HG03103 (cell line): ENCODE results near the gene PRPH.
"Not testable (repeated sequence)": the region's sequence is repeated elsewhere in the genome, so short reads cannot be mapped to it uniquely, and the experiment has no call there.

Experiments used
- ATAC-seq: cut with Tn5 transposase; IDR thresholded peaks from one replicate; pipeline ENCODE4 v1.9.1; 2021; ENCODE audit warnings: low read depth; ENCODE audit not compliant: unreplicated experiment

The PRPH gene

DNA sequence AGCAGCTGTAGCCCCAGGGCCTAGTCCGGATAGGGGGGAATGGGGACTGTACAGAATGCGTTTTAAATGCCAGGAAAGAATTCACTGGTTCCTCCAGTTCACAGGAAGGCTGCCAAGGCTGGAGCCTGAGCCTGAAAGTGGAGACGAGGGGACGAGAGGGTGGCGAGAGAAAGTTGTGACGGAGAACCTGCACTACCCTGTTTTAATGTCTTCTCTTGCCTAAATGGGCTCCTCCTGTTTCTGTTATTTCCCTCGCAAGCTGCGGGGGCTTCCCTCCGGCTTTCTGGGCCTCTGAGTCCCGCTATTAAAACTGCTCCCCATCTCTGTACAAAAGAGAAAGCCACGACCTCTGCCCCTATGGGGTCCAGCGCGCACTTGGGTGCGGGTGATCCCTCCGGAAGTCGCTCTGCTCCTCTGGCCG lies 37.5 kb downstream of the PRPH start:
- ATAC-seq, result no peak

- no peak for ATAC-seq
Observed at GRCh38 chr12:49332891-49333371, 38.0 kb downstream of the PRPH start.

GRCh38 chr12:49333778-49334177 lies 38.8 kb downstream of the PRPH start:
- ATAC-seq, result not testable (repeated sequence)

DNA sequence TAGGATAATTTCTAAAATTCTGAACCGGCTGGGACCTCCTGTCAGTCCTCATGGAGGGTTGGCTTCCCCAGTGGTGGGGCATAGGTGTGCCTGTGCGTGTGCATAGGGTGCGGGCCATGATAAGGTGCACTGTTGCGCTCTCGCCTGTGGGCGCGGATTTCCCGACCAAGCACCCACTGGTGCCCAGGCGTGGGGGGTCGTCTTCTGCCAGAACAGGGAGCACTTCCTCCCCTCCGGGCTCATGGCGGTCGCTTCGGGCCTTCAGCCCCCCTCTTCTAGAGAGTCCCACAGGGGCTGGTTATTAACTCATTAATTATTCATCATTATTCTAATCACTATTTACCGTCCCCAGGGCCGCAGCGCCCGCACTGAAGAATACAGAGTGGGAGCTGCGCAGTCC lies 39.3 kb downstream of the PRPH start:
- no peak for ATAC-seq

- ATAC-seq, result no peak
Observed at GRCh38 chr12:49334681-49335080, 39.7 kb downstream of the PRPH start.

DNA sequence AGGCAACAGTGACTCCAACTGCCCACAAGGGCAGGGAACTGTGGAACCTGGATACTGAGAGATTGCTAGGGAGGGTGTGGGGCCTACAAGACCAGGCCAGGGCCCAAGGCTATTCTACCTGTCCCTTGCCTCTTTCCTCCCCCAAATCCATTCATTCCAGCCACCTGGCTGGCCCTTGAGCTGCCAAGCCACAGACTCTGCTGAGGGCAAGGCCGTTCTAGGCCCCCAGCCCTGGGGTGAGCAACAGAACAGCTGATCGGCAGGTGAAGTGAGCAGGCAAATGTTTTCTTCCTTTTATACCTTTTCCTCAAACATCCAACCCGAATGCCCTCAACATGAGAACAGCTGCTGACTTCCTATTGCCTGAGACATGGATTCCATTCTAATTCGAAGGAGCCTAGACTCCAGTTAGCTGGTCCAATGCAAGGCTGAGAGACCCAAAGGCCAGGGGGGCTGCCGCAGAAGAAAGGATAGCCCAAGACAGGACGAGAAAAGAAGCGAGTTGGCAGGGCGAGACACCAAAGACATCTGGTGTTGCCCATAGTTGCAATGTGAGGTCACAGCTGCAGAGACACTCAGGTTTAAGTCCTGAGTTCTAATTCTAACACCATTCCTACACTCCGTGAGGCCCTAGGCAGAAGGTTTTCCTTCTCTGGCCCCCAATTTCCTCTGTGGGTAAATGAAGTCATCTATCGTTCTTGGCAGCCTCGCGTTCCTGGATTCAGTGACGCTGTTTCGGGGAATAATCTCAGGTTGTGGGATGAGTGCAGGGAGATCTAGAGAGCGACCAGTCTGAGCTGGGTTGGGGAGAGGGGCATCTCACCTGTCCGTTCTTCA lies 40.4 kb downstream of the PRPH start:
- no peak for ATAC-seq

DNA sequence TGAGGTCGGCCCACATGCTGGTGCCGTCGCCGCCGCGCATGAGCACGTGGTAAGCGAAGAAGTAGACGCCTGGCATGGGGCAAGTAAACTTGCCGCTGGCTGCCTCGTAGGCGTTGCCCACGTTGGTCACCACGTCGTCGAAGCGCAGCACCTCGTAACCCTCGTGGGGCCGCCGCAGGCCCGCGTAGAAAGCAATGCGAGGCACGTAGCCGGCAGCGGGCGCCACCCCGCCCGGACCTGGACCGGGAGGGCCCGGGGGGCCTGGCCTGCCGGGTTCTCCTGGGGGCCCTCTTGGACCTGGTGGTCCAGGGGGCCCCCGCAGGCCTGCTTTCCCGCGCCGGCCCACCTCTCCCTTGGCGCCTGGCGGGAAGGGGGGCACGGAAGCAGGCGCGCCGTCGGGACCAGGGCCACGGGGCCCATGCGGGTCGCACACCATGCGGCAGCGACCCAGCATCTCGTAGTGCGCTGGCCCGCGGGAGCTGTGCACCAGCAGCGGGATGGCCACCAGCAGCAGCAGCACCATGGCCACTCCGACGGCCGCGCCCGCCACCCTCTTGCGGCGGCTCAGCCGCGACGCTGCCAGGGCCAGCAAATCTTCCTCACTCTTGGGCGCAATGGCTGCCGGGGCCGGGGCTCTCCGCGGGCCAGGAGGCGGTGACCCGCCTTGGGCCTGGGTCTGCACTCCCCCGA lies 41.2 kb downstream of the PRPH start:
- no peak for ATAC-seq

DNA sequence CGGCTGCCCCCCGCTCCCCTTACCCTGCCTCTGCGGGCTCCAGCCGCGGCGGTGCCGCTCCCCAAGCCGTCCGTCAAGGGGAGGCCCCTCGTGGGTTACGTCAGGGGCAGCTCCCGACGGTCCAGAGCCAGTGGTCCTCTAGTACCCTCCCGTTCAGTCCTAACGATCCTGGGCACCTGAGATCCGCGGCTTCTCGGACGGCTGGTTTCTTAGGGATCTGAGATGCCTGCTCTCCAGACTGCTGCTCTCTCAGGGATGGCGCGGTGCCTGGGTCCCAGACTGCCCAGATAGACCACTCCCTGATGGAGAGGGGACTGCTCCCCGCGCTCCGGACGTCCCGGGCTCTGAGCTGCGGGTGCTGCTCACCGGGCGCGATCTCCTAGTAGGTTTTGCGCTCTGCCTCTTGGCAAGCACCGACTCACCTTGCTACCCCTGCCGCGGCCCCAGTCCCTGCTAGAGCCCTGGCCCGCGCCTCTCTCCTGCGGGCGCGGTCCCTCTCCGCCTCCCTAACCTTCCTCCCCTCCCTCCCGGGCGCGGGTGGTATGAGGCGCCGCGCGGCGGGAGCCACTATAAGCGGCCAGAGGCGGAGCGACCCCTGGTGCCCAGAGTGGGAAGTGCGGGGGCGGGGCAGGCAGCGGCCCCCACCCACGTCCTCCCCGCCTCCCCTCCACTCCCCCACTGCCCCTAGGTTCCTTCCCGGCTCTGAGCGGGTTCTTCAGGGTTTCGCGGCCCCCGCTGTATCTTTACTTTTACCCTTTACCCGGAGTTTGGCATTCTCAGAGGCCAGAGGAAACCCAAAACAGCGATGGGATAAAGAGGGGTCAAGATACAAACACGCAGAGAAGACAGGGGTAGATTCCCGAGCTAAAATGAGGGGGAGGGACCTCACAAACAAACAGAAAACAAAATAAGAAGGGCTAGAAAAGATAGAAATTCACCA lies 42.0 kb downstream of the PRPH start, which contains the start of gene C1QL4:
C1QL4 (minus strand) TSS at position 544 of the 940 bp plus-strand sequence. CDS start 711 bp downstream, outside the sequence.
- no peak for ATAC-seq

- no peak for ATAC-seq
Observed at GRCh38 chr12:49338830-49339463, 44.0 kb downstream of the PRPH start.

GRCh38 chr12:49339464-49339861 lies 44.5 kb downstream of the PRPH start:
- ATAC-seq, result no peak

GRCh38 chr12:49340095-49340870 lies 45.3 kb downstream of the PRPH start:
- ATAC-seq, result no peak

DNA sequence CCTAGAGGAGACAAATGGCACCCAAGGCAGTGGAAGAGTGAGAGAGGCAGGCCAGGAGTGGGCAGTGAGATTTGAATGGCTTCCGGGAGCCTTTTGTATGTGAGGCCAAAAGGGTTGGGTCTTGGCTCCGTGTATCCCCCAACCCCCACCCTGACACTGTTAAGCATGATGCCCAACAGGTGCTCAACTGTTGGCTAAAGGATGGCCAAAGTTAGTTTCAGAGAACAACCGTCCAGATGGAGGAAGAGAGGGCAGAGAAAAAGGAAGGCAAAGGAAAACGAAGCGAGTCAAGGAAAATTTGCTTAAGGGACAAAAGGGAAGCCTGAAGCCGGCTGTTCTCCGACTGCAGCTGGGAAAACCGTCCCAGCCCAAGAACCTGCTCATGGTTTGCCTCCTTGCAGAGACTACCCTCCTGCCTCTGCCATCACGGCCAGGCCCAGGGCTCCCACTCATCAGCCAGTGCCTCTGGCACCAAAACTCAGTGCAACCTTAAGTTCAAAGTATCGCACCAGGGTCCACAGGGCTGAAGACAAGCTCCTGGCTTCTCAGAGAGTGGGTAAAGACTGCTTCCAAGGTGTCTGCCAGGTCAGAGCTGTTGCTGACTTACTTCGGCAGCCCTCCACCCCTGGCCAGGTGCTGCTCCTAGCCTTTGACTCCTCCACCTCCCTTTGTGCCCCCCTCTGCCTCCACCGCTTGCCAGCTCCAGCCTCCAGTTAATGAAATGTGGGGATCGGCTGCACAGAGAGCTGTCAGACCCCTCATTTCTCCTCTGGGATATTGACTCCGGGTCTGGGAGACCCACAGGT lies 46.2 kb downstream of the PRPH start:
- ATAC-seq, result no peak

DNA sequence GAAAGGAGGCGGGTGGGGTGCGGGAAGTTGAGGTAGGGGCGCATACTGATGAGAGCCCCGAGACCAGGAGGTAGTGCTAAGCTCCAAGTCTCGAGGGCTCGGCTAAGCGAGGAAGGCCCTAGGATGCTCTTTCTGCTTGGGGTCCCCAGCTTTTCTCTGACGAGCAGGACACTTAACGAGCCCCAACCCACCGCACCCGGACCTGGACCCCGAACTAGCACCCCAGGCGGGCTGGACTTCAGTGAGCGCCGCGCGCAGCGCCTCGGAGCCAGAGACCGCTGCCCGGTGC lies 46.8 kb downstream of the PRPH start:
- no peak for ATAC-seq

DNA sequence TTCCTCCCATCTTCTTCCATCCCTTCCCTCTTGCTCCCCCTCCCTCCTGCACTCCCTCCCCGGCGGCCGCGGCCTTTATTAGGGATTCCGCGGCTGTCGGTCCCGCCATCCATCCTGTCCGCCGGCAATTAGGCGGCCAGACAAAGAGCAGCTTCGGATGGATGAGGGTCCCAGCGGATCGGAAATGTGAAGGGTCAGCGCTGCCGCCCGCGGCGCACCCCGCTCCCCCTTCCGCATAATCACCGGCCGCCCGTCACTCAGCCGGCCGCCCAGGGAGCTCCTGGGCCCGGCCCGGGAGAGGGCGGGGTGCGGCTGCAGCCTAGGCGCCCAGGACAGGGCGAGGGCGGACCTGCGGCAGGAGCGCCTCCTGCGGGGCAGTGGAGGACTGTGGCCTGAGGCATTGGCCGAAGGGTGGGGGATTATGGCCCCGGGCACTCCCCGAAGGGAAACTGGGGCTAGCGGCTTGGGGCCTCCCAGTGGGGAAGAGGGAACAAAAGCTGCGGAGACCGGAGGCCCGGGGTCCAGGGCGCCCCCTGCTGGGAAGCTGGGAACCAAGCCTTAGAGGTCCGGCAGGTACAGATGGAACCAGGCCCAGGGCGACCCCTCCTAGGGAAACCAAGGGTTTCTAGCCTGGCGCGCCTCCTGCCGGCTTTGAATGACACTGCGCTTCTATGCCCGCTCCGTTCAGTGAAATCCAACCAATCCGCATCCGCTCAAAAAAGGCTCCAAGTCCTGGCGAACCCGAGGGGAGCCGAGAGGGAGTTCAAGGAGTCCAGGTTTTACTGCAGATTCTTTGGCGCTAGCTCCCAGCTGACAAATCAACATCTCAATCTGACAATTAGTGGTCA lies 47.3 kb downstream of the PRPH start:
- ATAC-seq, result peak; percentile 59

DNA sequence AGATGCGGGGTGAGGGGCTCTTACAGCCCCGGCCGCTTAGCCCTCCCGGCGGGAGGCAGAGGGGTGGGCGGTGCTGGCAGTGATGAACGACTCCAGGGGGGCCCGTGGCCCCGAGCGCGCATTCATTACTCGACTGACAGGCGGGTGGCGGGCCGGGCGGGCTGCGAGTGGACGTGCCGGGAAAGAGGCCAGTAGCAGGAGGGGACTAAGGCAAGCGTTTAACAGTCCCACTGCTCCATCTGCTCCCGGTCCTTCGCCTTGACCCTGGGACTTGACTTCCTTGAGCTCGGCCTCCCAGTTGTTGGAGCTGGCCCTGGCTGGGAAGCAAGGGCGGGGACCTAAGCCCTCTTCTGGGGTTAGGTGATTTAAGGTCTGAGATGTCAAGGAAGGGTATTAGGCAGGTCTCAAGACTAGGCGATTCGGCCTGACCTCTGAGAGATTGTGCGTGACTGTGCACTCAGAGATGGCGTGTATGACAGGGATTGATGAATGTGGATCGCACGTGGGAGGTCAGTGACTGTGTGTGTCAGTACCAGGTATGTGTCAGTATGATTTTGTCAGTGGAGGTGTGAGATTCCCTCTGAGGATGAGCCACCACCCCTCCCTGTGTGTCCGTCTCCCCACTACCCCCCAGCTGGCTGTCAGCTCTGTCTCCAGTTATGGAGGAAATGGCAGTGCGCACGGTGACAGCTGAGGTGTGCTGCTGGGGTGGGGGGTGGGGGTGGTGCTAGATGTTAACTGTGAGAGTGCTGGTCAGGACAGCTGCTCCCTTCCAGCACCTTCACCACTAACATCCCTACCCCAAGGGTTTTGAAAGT lies 48.2 kb downstream of the PRPH start:
- no peak for ATAC-seq

- no peak for ATAC-seq
Observed at GRCh38 chr12:49344486-49345050, 49.6 kb downstream of the PRPH start.
